GM21367 (cell line): Measurements from ENCODE around the gene SPAG5.

Experiments
- ATAC-seq: cut with Tn5 transposase; IDR thresholded peaks from one replicate; pipeline ENCODE4 v1.9.1; 2021; ENCODE audit not compliant: unreplicated experiment

The SPAG5 gene

DNA sequence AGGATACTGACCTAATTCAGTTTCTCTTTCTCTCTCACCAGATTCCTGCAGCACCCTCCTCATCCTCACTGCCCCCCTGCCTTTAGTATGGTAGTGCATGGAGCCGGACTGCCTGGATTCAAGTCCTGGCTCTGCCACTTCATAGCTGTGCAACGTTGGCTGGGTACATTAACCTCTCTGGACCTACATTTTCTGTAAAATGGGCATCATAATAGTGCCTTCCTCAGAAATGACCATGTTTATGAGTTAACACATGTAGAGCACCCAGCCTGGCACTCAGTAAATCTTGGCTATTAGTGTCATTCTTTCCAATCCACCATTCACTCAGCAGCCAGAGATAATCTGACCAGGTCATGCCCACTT lies 53.7 kb downstream of the SPAG5 start:
- no peak for ATAC-seq

DNA sequence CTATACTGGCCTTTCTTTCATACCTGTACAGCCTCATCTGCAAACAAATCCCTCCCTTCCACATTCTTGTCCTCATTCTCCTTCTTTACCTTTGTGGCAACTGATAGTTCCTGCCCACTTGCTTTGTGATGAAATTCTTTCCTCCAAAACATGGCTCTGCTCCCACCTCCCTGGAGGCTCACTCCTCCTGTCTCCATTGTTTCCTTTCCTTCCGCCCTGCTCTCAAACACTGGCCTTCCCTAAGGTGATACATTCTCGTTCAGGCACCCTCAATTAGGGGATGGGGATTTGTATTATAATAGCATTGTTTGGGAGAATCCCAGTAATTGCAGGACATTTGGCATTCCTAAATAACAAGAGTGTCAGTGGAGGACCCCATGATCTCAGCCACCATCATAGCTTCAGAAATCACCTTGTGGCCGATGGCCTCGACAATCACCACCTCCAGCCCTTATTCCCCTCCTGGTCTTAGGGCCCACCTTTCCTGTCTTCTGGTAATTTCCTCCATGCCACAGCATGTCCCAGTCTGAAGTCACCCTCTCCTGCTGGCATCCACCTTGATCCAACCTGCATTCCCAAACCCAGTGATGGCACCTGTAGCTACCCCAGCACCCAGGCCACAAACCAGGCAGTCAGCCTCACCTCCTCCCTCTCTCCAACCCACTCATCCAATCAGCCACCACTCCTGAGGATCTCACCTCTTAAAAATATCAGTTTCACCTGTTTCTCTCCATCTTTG lies 54.3 kb downstream of the SPAG5 start:
- ATAC-seq = no peak

DNA sequence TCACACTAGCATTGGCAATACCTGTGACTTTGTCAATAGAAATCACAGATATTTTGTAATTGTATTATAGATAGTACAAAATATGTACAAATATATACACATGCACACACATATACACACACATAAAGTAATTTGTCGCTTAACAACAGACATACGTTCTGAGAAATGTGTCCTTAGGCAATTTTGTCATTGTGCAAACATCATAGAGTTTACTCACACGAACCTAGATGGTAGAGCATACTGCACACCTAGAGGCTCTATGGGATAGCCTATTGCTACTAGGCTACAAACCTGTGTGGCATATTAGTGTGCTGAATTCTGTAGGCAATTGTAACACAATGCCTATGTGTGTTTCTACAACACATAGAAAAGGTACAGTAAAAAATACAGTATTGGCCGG lies 57.4 kb downstream of the SPAG5 start:
- no peak for ATAC-seq

DNA sequence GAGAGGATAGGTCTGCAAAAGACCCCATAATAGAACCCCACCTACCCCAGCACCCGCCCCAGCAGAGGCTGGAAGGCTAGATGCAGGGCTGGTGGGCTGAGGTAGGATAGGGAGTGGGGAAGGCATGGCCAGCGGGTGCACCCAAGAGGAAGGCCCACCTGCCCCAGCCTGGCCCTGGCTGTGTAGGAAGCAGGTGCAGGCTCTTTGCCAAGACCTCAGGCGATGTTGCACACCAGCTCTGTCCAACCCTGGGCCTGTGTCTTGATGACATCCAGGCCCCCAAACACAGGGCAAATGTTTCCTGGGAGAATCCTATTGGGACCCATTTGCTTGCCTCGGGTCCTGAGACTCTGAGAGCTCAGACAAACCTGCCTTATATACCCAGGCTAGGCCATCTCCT lies 58.6 kb downstream of the SPAG5 start:
- ATAC-seq = no peak

DNA sequence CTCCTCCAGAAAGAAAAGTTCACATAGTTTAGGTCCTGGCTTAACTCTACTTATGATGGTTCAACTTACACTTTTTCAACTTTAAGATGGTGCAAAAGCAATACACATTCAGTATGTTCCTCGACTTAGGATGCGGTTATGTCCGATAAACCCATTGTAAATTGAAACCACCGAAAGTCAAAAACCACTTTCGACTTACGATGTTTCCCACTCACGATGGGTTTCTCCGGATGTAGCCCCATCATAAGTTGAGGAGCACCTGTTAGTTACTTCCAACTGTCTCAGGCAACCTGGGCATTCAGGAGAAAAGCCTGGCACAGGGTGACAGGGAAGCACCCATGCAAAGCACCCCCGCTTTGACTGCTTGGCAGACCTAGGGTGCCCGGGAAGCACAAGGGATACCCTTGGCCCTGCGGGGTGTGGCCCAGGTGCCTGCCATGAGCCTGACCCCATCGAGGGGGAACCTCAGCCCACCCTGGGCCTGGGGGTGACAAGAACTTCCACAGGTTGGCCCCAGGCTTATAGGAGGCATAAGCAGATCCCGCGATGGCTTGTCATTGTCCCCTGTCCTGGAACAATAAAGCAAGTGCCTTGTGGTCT lies 60.4 kb downstream of the SPAG5 start:
- ATAC-seq = no peak

DNA sequence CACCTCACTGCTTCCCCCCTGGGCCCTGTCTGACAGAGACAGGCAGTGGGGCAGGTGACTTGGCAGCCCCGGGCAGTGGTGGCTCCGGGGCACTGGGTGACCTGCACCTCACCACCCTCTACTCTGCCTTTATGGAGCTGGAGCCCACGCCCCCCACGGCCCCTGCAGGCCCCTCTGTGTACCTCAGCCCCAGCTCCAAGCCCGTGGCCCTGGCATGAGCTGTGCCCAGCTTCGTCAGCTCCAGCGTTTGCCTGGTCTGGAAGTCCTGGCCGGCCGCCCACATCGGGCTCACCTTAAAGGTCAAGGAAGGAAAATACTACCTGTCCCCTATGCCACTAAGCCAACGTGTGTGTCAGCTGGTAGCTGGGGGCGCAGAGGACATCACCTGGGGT lies 61.6 kb downstream of the SPAG5 start:
- no peak for ATAC-seq

DNA sequence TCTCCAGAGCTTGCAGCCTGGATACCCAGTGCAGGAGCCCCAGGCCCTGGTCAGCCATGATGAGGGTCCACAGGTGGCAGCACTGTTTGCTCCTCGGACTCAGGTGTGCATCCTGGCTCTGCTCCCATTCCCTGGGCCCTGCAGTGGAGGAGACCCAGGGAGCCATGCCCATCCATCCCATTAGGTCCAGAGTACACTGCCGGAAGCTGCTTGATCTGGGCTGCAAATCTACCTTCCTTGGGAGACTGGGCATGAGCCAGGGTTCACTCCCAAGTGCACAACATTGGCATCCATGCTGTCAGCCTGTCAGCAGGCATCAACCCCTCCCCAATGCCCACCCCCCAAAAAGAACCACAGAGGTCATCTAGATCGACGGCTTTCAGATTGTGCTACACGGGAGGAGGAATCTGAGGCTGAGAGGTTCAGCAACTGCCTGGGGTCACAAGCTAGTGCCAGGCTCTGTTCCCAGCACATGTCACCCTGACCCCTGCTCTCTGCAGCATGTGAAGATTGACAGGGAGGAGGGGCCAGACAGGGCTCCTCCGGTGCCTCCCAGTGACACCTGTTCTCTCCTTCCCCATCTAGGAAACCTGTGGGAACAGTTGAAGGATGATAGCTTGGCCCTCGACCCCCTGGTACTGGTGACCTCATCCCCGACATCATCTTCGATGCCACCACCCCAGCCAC lies 62.1 kb downstream of the SPAG5 start:
- no peak for ATAC-seq

DNA sequence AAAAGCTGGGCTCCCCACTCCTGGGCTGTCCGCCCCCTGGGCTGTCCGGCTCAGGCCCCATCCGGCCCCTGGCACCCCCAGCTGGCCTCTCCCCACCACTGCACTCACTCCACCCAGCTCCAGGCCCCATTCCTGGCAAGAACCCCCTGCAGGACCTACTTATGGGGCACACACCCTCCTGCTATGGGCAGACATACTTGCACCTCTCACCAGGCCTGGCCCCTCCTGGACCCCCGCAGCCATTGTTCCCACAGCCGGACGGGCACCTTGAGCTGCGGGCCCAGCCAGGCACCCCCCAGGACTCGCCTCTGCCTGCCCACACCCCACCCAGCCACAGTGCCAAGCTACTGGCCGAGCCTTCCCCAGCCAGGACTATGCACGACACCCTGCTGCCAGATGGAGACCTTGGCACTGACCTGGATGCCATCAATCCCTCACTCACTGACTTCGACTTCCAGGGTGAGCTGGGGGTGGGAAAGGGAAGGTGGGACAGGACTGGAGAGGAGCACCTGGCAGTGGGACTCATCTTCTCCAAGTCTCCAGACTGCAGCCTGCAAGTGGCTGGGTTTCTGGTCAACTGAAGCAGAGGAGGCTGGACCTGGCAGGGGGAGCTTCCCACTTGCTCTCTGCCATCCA lies 64.0 kb downstream of the SPAG5 start:
- no peak for ATAC-seq

DNA sequence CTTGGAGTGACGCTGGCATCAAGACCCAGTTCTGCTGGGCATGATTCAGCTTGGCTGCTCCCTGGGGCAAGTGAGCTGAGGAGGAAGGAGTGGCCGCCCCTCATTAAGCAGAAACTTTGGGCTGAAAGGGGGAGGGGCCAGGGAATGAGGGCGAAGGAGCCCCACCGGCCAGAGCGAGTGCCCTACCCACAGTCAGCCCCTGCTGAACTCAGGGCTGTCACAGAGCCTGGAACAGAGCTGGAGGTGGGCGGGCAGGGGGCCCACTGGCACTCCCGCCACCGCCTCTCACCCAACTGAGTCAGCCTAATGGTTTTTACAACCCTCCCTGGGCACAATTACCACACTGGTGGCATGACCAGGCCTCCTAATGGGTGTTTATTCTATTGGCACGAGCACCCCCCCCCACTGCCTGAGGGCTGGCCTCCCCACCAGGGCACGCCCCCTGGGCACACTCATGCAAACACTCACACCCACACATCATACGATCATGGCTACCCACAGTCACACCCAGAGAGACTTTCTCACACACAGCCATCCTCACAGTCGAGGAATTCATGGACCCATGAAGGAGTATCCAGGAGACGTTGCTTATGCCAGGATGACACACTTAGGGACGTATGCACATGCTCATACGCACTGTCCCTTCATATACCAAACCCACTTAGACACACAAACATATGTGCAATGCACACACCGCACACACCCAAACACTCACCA lies 65.6 kb downstream of the SPAG5 start:
- no peak for ATAC-seq

DNA sequence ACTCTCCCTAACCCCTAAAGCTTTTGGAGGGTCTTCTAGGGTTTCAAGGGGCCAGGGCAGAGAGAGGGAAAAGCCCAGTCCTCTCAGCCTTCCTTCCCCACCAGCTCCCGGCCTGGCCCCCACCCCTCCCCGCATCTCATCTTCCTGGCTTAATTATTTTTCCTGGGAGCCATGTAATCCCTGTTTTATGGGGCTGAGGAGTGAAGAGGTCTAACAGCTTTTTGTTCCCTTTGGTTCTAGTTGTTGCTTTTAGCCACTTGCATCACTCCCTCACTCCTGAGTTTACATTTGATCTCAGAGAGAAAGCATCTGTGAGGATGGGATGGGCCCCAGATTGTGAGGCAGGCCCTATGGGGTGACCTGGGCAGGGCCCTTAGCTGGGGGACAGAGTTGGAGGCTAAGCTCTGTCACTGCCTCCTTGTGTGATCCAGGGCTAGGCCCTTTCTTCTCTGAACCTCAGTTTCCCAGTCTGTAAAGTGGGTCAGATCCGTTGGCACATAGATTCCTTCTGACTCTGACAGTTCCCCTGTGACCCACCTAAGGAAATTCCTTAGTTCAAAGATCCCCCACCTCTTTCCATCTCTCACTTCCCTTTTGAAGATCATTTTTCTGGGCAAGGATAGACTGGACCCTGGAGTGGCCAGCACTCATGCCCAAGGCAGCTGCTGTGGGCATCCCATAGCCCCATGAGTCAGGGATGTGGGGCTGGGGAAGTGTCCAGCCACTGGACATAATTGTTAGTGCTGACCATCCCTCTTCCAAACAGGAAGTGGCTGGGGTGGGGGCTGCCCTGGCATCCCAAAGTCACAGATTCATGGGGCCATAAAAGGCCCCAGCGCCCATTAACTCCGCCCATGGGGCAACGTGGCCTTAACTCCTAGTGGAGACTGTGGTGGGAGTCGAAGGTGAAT lies 66.5 kb downstream of the SPAG5 start:
- ATAC-seq = no peak

DNA sequence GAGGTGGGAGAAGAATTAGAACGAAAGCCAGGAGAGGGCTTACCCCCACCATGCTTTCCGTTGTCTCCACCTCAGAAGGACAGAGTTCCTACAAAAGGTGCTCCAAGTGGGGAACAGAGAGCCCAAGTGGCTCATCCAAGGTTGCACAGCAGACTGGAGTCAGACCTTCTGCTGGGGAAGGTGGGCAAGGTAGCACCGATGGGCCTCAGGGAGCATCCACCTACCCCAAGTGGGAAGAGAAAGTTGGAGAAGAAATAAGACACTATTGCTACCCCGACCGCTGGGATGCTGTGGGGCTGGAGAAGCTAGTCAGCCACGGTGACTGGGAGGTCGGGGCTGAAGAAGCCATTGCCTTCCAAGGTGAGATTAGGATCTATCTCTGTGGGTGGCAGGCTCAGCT lies 67.9 kb downstream of the SPAG5 start:
- no peak for ATAC-seq

DNA sequence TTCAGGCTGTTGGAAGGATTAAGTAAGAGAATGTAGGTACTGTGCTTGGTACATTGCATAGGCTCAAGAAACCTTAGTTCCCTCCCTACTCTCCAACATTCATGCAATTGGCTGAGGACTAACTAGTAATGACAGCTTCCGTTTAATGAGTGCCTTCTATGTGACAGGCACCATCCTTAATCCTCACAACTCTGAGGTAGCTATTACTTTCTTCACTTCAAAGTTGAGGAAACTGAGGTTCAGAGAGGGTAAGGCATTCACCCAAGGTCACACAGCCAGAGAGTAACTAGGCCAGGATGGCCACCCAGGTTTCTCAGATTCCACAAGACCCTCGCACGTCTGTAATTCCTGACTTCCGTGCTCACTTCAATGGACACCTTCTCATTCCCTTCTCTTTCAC lies 68.6 kb downstream of the SPAG5 start:
- no peak for ATAC-seq

DNA sequence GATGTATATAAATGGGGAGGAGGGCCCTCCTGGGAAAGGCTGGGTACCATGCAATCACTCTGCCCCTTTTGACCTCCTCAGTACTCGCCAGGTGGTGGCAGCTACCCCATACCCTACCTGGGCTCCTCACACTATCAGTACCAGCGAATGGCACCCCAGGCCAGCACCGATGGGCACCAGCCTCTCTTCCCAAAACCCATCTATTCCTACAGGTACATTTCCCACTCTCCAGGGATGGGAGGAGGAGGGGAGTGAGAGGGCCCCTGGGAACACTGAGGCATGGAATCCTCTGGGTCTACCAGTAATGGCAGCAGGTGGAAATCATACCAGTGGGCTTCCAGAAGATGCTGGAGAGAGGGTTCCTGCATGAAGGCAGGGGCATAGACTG lies 69.8 kb downstream of the SPAG5 start:
- ATAC-seq = no peak

DNA sequence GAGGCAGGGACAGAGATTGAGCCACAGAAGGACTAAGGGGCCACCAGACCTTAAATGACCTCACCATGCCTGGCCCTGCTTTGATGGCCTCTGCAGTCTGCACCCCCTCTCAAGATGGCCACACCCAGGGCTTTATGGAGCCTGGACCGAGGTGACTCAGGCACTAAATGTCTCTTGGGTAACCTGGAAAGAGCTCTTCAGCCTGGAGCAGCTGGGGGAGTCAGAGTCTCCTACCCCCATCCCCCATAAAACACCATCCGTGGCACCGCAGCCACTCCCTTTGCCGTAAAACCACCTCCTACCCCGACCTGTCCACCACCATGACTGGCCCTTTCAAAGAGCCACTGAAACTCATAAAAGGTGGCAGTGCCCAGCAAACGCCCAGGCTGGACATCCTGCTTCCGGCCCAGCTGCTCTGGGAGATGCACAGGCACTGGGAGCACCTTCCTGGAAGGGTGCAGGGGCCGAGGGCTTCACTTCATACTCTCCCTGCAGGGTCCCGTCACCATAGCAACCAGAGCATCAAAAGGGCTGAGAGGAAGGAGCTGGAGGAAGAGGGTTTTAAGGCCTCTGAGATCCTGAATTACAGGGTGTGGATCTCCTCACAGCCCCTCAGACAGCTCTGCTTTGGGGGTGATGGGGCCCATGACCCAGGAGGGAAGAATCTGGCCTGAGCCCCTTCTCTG lies 70.4 kb downstream of the SPAG5 start:
- ATAC-seq = no peak

DNA sequence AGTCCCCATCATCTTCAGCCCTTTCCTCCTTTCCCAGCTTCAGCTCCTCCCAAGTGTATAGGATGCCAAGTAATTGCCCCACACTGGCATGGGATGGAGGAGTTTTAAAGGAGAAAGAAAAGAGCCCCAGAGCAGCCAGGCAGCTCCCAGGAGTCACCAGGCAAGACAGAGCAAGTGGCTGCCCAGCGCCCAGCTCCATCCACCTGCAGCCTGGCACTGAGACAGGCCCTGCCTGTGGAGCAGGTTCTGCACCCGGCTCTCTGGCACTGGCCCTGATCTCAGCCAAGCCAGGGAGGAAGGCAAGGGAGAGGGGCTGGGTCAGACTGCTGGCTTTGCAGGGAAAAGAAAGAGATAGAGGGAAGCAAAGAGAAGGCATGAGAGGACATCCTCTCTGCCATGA lies 71.0 kb downstream of the SPAG5 start:
- ATAC-seq = no peak
